Measurements from ENCODE around the gene RAVER1. TPM values are rescaled to one million over a fixed set of nuclear protein-coding genes. Genes with fewer than 3 reads are reported as not detected.
"Not testable (repeated sequence)": the region's sequence is repeated elsewhere in the genome, so short reads cannot be mapped to it uniquely, and the experiment has no call there.

RAVER1 gene
- total RNA-seq (10 to 100 TPM; 13.1 to 50.7 (median 41.0) TPM), polyA plus RNA-seq (10 to 100 TPM in 1 of 2 donors, 1 to 10 TPM in 1; 1.3 to 18.2 TPM)
- long read RNA-seq, donor 1, partial matches to known transcripts = 13 of 14 reads
- long read RNA-seq, donor 1, other reads (novel, unspliced or antisense) = 1 of 14 reads
- long read RNA-seq, donor 2 = 0 reads
- long read RNA-seq, donor 3, transcript RAVER1-208 (13 exons, 3,501 nt) = major isoform, 8 of 36 reads
- long read RNA-seq, donor 3, partial matches to known transcripts = 10 of 36 reads
- long read RNA-seq, donor 3, other reads (novel, unspliced or antisense) = 18 of 36 reads

GRCh38 chr19:10332965-10333757 lies at the start of gene RAVER1:
Gene RAVER1, minus strand, starts transcription at chr19:10333529. Its CDS starts 22 bp downstream, at chr19:10333507.
- H3K27ac ChIP-seq = peak within 1 kb of the TSS; percentile 78 to 89
- peaks cover 12% of the 10 kb centered on the region for H3K4me1 ChIP-seq (ENCODE audit: insufficient read depth)
- H3K27me3 ChIP-seq = no peaks in the 10 kb centered on the region
- H3K9me3 ChIP-seq = no peaks in the 10 kb centered on the region
- no peaks in the 10 kb centered on the region for H3K36me3 ChIP-seq
- intact Hi-C loops (cut with DNase I) = loop anchor here in 1 of 4 donors (5.0 kb wide), 1 partner anchor 49 kb away; the partner anchor contains the start of gene TYK2
- DNase-seq = peak; percentile 98 to 99 (median 98)
- 0 to 2% (median 1%) methylated on average over 69 to 82 of the region's 82 CpGs for WGBS, 3 donors
- TF ChIP-seq CTCF (IDR thresholded peaks at IDR 0.05) = no peak
- peak; percentile 81 for TF ChIP-seq POLR2A (IDR thresholded peaks at IDR 0.05)
- H3K4me3 ChIP-seq = peak within 1 kb of the TSS; percentile 91

- not testable (repeated sequence) for H3K27ac ChIP-seq; H3K27me3 ChIP-seq; H3K9me3 ChIP-seq; DNase-seq; H3K4me3 ChIP-seq; H3K4me1 ChIP-seq (ENCODE audit: insufficient read depth); H3K36me3 ChIP-seq
- WGBS, 3 donors = 83 to 89% (median 89%) methylated on average over 8 of the region's 8 CpGs
- intact Hi-C loops (cut with DNase I) = loop anchor here in 1 of 4 donors (5.0 kb wide), 1 partner anchor 51 kb away; the partner anchor contains the start of gene RAVER1
These were observed 49.8 kb upstream of the RAVER1 start for GRCh38 chr19:10383223-10383499.

- TF ChIP-seq POLR2A (IDR thresholded peaks at IDR 0.05) = peak; percentile 35
- no peak for TF ChIP-seq EP300 (IDR thresholded peaks at IDR 0.05)
- no peak for TF ChIP-seq CTCF (IDR thresholded peaks at IDR 0.05)
- Histone ChIP-seq H3K27me3 (no peaks in the 10 kb centered on the region), H3K4me3 (peak within 1 kb of the TSS; percentile 98), H3K27ac (peak within 1 kb of the TSS in 1 of 2 donors; percentile 44), H3K9me3 (no peaks in the 10 kb centered on the region), H3K4me1 (ENCODE audit: insufficient read depth) (peaks cover 5% of the 10 kb centered on the region), H3K36me3 (no peaks in the 10 kb centered on the region)
- DNase-seq = peak; percentile 96 to 99 (median 98)
- WGBS, 3 donors = 0 to 1% (median 0%) methylated on average over 57 to 58 of the region's 58 CpGs
- intact Hi-C loops (cut with DNase I) = loop anchor here in 1 of 4 donors (5.0 kb wide), 1 partner anchor 48 kb away; the partner anchor contains the start of gene RAVER1
These were observed 47.2 kb upstream of the RAVER1 start, which contains the start of gene TYK2 for GRCh38 chr19:10380313-10381102. Gene TYK2, minus strand, starts transcription at chr19:10380572. Its CDS starts 2,166 bp downstream, at chr19:10378406.

GRCh38 chr19:10379880-10380312 lies 46.6 kb upstream of the RAVER1 start:
- WGBS, 3 donors = 1 to 3% (median 2%) methylated on average over 10 of the region's 10 CpGs
- Histone ChIP-seq H3K4me3 (peak overlapping the region; percentile 98), H3K36me3 (no peaks in the 10 kb centered on the region), H3K27ac (no peak overlapping the region), H3K27me3 (no peaks in the 10 kb centered on the region), H3K4me1 (ENCODE audit: insufficient read depth) (peaks cover 5% of the 10 kb centered on the region), H3K9me3 (no peaks in the 10 kb centered on the region)
- intact Hi-C loops (cut with DNase I) = loop anchor here in 1 of 4 donors (5.0 kb wide), 1 partner anchor 48 kb away; the partner anchor contains the start of gene RAVER1
- TF ChIP-seq POLR2A (IDR thresholded peaks at IDR 0.05) (no peak), CTCF (IDR thresholded peaks at IDR 0.05) (peak in 1 of 3 donors; percentile 11), EP300 (IDR thresholded peaks at IDR 0.05) (no peak)
- no peak for DNase-seq

Measured in ovary (tissue), 10 donors.